COR-L47 (cell line): Measurements from ENCODE around the gene PDE2A.

ENCODE experiments used
- DNase-seq: peaks from one replicate; lab custom pipeline; 2025; lab: John Stamatoyannopoulos, UW

The PDE2A gene

DNA sequence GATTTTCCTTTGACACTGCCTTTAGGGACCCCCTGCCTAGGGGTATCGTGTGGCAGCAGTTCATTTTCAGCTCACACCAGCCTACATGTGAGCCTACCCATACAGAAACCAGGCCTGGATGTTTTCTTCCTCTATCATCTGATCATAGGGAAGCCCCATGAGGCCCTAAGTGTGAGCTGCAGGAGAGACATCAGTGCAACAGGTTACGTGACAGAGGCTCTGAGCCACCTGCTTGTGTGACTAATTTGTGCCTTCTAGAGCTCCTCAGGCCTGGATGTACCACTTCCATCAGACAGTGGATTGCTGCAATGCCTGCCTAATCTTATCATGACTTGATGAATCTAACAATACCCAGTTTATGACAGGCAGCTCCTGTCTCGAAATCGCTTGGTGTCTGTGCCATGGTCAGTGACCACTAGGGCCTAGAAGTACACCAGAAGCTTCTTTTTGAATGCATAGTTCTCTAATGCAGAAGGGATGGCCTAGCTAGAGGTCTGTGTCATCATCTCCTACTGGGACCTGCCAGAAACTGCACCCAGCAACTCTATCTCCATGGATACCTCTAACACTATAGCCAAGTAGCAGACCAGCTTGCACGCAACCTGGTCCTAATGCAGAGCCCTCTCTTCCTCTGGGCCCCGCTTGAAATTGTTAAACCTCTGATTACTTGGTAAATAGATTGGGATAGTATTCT, 130.2 kb downstream of the PDE2A start:
- DNase-seq: no peak

DNA sequence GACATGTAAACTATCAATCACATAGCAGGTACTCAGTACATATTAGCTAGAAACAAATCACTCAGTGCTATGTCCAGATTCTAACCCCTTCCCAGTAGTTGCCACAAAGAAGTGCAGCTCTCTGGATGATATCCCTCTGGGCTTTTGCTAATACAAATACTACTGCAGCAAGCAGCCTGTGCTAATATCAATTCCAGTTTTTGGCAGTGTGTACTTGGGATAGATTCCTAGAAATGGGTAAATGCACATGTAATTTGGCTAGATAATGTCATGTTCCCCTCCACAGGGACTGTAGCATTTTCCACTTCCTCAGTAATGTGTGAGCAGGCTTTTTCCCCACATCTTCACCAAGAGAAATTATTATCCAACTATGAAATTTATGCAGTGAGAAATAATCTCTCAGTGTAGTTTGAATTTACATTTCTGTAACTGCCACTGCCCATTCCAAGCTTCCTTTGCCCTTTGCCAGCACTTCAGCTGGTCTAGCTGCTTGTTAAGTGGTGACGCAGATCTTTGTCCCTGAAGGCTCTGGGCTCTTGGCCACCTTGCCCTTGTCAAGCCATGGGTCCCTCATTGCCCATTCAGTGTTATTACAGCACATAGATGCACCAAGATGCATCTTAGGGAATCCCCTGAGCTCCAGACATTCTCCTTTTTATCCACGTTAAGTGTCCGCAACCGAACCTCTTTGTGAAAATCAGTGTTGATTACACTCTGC, 132.8 kb downstream of the PDE2A start:
- DNase-seq: no peak

DNA sequence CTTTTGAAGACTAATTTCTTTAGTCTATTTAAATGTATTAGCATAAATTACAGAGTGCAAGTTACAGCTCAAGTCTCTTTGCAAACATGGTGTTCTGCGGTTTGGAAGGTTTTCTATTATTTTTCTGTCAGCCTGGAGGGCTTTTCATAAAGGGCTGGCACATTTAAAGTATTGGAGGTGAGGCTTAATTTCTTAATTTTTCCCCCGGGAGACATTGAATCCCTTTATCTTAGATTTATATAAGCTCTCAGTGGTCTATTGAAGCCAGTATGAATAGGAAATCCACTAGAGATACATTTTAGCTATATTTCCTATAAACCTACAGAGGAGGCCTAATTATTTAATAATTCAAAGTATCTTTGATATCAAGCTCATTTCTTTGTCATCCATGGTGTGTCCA, 137.2 kb downstream of the PDE2A start:
- DNase-seq: no peak

DNA sequence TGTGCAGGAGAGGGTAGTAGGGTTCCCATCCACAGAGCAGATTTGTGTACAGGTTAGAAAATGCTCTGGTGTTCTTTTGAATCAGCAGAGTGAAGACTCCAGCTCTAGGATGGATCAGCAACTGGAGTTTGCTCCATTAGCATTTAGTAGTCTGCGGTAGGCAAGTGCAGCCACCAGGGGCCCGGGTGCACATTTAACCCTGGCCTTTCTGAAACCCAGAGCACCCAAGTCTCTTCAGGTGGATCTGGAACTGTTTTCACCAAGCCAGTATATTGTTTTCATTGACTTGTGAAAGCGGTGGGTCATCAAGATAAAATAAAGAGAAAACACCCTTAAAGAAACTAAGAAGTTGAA, 139.1 kb downstream of the PDE2A start:
- no peak for DNase-seq

DNA sequence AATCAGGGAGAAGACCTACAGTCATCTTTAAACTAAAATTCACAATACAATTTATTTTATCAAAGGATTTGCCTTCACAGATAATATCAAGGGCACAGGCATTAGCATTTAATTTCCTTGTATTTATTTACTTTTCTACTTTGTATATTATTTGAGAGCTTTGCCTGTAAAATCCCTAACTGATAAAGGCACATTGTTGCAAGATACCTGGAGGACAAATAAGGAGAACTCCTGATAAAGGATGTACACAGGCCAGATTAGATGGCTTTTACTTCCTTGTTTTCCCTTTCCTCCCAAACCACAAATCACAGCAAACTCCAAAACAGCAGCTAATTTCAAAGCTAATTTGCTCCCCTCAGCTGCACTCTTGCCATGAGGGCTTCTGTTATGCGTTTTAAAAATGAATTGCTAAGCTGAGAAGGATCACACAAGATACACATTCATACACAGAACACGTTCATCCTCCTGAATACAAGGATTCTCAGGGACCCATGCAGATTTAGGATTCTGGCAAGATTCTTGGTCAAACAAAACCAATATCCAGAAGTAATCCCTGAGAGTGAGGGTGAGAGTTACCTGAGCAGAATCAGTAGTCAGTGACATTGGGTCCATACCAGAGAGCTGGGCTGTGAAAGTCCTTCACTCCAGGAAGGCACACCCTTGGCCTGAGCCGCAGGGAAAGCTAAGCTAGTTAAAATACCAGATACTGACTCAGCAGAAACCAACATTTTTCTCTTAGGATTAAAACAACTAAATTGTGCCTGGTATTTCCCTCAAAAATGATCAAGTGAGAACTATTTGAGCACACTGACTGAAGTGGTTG, 139.6 kb downstream of the PDE2A start:
- no peak for DNase-seq

DNA sequence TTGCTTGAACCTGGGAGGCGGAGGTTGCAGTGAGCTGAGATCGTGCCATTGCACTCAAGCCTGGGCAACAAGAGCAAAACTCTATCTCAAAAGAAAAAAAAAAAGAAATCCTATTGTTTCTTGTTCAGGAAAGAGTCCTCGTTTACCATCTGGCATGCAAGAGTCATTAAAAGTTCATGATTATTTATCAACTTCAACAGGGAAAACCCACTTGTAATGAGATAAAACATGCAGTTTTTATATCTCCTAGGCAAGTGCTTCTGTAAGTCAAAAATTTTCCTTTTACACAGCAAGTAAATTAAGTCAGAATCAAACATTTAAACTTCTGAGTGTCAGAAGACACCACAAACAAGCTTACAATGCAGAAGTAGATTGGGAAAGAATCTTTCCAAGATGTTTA, 145.2 kb downstream of the PDE2A start:
- no peak for DNase-seq

DNA sequence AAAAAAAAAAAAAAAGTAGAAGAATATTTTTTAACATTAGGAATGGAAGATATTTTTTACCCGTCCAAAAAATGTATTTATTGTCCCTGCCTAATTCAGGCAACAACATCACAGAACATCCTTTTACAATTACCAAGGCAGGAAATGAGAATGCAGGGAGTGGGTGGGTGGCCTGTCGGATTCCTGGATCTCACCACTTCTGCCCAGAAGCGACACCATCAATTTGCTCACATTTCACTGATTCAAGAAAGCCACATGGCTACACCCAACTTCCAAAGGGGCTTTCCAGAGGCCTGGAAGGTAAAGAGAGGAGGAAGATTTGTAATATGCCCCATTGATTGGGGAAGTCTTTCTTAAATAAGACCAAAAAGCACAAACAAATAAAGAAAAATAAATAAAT, 146.1 kb downstream of the PDE2A start:
- DNase-seq: no peak
